Tibial nerve (tissue), 4 donors: Measurements from ENCODE around the gene NEO1. TPM values are rescaled to one million over a fixed set of nuclear protein-coding genes. Genes with fewer than 3 reads are reported as not detected.

ENCODE experiments used
- DNase-seq, 2 donors: peaks; one replicate each; pipeline ENCODE4 v3.0.0-alpha.2; 2019; ENCODE audit warnings: low spot score in 2 of 2
- H3K27ac ChIP-seq, 4 donors: fragments of 200-600 bp; sonication (generic) in 3 of 4; one replicate each; pipeline ENCODE4 v1.5.1; 2017 to 2019; ENCODE audit warnings: mild to moderate bottlenecking in 1 of 4
- H3K27me3 ChIP-seq, 2 donors: fragments of 200-600 bp; sonication (generic) in 1 of 2; one replicate each; pipeline versions ENCODE4 v1.5.1 to v1.6.0; 2017 to 2019
- H3K36me3 ChIP-seq, 3 donors: fragments of 200-600 bp; sonication (generic); one replicate each; pipeline ENCODE4 v1.5.1; 2018 to 2019
- H3K4me1 ChIP-seq, 4 donors: fragments of 200-600 bp; sonication (generic) in 3 of 4; one replicate each; pipeline ENCODE4 v1.5.1; 2017 to 2019
- H3K4me3 ChIP-seq, 4 donors: fragments of 200-600 bp; sonication (generic) in 3 of 4; one replicate each; pipeline ENCODE4 v1.5.1; 2017 to 2019; ENCODE audit warnings: mild to moderate bottlenecking in 1 of 4, moderate library complexity in 1 of 4
- H3K9me3 ChIP-seq, 4 donors: fragments of 200-600 bp; sonication (generic) in 3 of 4; one replicate each; pipeline ENCODE4 v1.5.1; 2017 to 2019
- CTCF ChIP-seq, 5 experiments: fragments of 200-600 bp in 3 of 5; fragments of 450-650 bp in 2 of 5; sonication (generic) in 3 of 5; IDR thresholded peaks; one replicate each; pipeline ENCODE4 v1.5.1; 2016 to 2019; ENCODE audit warnings: antibody characterized with exemption in 5 of 5, mild to moderate bottlenecking in 3 of 5, moderate library complexity in 2 of 5
- EP300 ChIP-seq, 2 donors: sonication (generic); formaldehyde crosslinking; IDR thresholded peaks; one replicate each; pipeline ENCODE4 v1.6.1; 2017; ENCODE audit warnings: antibody characterized with exemption in 2 of 2, mild to moderate bottlenecking in 1 of 2
- POLR2A ChIP-seq, 2 donors: fragments of 450-650 bp; IDR thresholded peaks; one replicate each; pipeline ENCODE4 v1.6.1; 2017; ENCODE audit warnings: antibody characterized with exemption in 2 of 2, mild to moderate bottlenecking in 2 of 2, moderate library complexity in 2 of 2
- WGBS, 2 donors: methylation state at CpG; one replicate each; pipeline ENCODE4 v1.1.5; 2018; 5-methylcytosine and 5-hydroxymethylcytosine counted together
- total RNA-seq, 4 donors: library from RNA; depleted of rRNA; stranded (reverse); fragments of >200 nt; gene quantifications; one replicate each; pipeline ENCODE4 v1.1.0, GENCODE V29; 2016

Gene NEO1
- total RNA-seq, 4 donors from 2014 or later = 18.6 to 48.3 (median 41.4) TPM

GRCh38 chr15:73287019-73287418 lies 234.8 kb downstream of the NEO1 start:
- H3K36me3 ChIP-seq = peaks cover 0 to 88% (median 6%) of the 10 kb centered on the region in 3 donors
- H3K27me3 ChIP-seq = no peaks in the 10 kb centered on the region
- no peaks in the 10 kb centered on the region for H3K4me1 ChIP-seq
- H3K9me3 ChIP-seq = no peaks in the 10 kb centered on the region
- DNase-seq = no peak
- H3K27ac ChIP-seq = no peak overlapping the region
- TF ChIP-seq CTCF (IDR thresholded peaks at IDR 0.05) = no peak
- TF ChIP-seq POLR2A (IDR thresholded peaks at IDR 0.05) = no peak
- no peak for TF ChIP-seq EP300 (IDR thresholded peaks at IDR 0.05)
- WGBS, 2 donors = 65 to 75% methylated on average over 1 of the region's 1 CpG
- H3K4me3 ChIP-seq = no peak overlapping the region

GRCh38 chr15:73291441-73291840 lies 239.2 kb downstream of the NEO1 start:
- Histone ChIP-seq H3K27me3 (no peaks in the 10 kb centered on the region), H3K4me3 (no peak overlapping the region), H3K27ac (no peak overlapping the region), H3K36me3 (peaks cover 0 to 92% (median 6%) of the 10 kb centered on the region in 3 donors), H3K9me3 (no peaks in the 10 kb centered on the region), H3K4me1 (no peaks in the 10 kb centered on the region)
- no peak for DNase-seq
- WGBS, 2 donors = 92 to 100% methylated on average over 1 of the region's 1 CpG
- TF ChIP-seq POLR2A (IDR thresholded peaks at IDR 0.05) (no peak), CTCF (IDR thresholded peaks at IDR 0.05) (no peak), EP300 (IDR thresholded peaks at IDR 0.05) (no peak)

- peaks cover 0 to 91% (median 0%) of the 10 kb centered on the region in 3 donors for H3K36me3 ChIP-seq
- no peaks in the 10 kb centered on the region for H3K9me3 ChIP-seq
- no peak for DNase-seq
- H3K4me1 ChIP-seq = no peaks in the 10 kb centered on the region
- H3K27ac ChIP-seq = no peak overlapping the region
- no peak overlapping the region for H3K4me3 ChIP-seq
- 82 to 87% methylated on average over 4 of the region's 4 CpGs for WGBS, 2 donors
- no peak for TF ChIP-seq EP300 (IDR thresholded peaks at IDR 0.05)
- no peak for TF ChIP-seq CTCF (IDR thresholded peaks at IDR 0.05)
- TF ChIP-seq POLR2A (IDR thresholded peaks at IDR 0.05) = no peak
- no peaks in the 10 kb centered on the region for H3K27me3 ChIP-seq
Observed at GRCh38 chr15:73293773-73294172, 241.5 kb downstream of the NEO1 start.

- no peak overlapping the region for H3K27ac ChIP-seq
- no peak overlapping the region for H3K4me3 ChIP-seq
- H3K4me1 ChIP-seq = no peaks in the 10 kb centered on the region
- no peak for TF ChIP-seq POLR2A (IDR thresholded peaks at IDR 0.05)
- TF ChIP-seq CTCF (IDR thresholded peaks at IDR 0.05) = no peak
- TF ChIP-seq EP300 (IDR thresholded peaks at IDR 0.05) = no peak
- no peaks in the 10 kb centered on the region for H3K27me3 ChIP-seq
- DNase-seq = no peak
- H3K36me3 ChIP-seq = peaks cover 0 to 89% (median 0%) of the 10 kb centered on the region in 3 donors
- WGBS, 2 donors = 80 to 86% methylated on average over 6 of the region's 6 CpGs
- no peaks in the 10 kb centered on the region for H3K9me3 ChIP-seq
Observed at GRCh38 chr15:73295630-73296286, 243.5 kb downstream of the NEO1 start.

- DNase-seq = no peak
- no peak for TF ChIP-seq EP300 (IDR thresholded peaks at IDR 0.05)
- TF ChIP-seq CTCF (IDR thresholded peaks at IDR 0.05) = no peak
- TF ChIP-seq POLR2A (IDR thresholded peaks at IDR 0.05) = no peak
- no peaks in the 10 kb centered on the region for H3K4me1 ChIP-seq
- H3K27me3 ChIP-seq = no peaks in the 10 kb centered on the region
- H3K9me3 ChIP-seq = no peaks in the 10 kb centered on the region
- H3K36me3 ChIP-seq = peaks cover 0 to 92% (median 0%) of the 10 kb centered on the region in 3 donors
- H3K27ac ChIP-seq = no peak overlapping the region
- WGBS, 2 donors = 86 to 90% methylated on average over 9 of the region's 9 CpGs
- H3K4me3 ChIP-seq = no peak overlapping the region
Observed at GRCh38 chr15:73296609-73297353, 244.5 kb downstream of the NEO1 start.
